Measurements from ENCODE around the gene LNX1.

GRCh38 chr4:53427366-53427765 lies 163.9 kb downstream of the LNX1 start:
- TF ChIP-seq RARB (CRISPR knock-in tag; IDR thresholded peaks at IDR 0.05) = no peak
- TF ChIP-seq CTCF (IDR thresholded peaks at IDR 0.05) = no peak
- no peak for TF ChIP-seq SMC3 (IDR thresholded peaks at IDR 0.05)
- TF ChIP-seq NR3C1 (IDR thresholded peaks at IDR 0.05) = no peak
- no peak for TF ChIP-seq POLR2A (IDR thresholded peaks at IDR 0.05; ENCODE audit: low read length)
- no peak for TF ChIP-seq JUN (IDR thresholded peaks at IDR 0.05)
